Neural crest cell (in vitro differentiated cells): ENCODE measurements around the gene DENND6B. TPM values are rescaled to one million over a fixed set of nuclear protein-coding genes. Genes with fewer than 3 reads are reported as not detected.
A peak's percentile ranks its signal among the peaks of the same experiment; 100 is the strongest.

Source experiments
- DNase-seq: peaks from one replicate; pipeline ENCODE4 v3.0.0; 2021; ENCODE audit warnings: low read depth, mixed read lengths, low spot score
- H3K27ac Mint-ChIP-seq: one replicate; pipeline ENCODE4 v1.8.0; 2021; ENCODE audit warnings: mild to moderate bottlenecking, mixed read lengths; ENCODE audit not compliant: unreplicated experiment
- H3K27me3 Mint-ChIP-seq: 2 replicates; pipeline ENCODE4 v1.8.0; 2021; ENCODE audit warnings: low read depth, mild to moderate bottlenecking, mixed read lengths
- H3K36me3 Mint-ChIP-seq: 2 replicates; pipeline ENCODE4 v1.8.0; 2021; ENCODE audit warnings: low read depth, mild to moderate bottlenecking, mixed read lengths
- H3K4me1 Mint-ChIP-seq: 2 replicates; pipeline ENCODE4 v1.8.0; 2021; ENCODE audit warnings: mixed read lengths
- H3K4me3 Mint-ChIP-seq: one replicate; pipeline ENCODE4 v1.8.0; 2021; ENCODE audit warnings: mild to moderate bottlenecking, mixed read lengths
- H3K9me3 Mint-ChIP-seq: 2 replicates; pipeline ENCODE4 v1.8.0; 2021; ENCODE audit warnings: mixed read lengths
- total RNA-seq: library from RNA; stranded (reverse); gene quantifications from 2 replicates; pipeline ENCODE4 v1.2.1, GENCODE V29; 2021
- TF ChIP-seq, protein P1 (sequence below): fragments of 200-600 bp; sonication (generic); conservative IDR thresholded peaks from 2 replicates; pipeline ENCODE4 v1.5.0; 2021; ENCODE audit warnings: antibody characterized with exemption, mild to moderate bottlenecking

The DENND6B gene
- total RNA-seq, 1 donor from 2014 or later, result 22.0 TPM

DNA sequence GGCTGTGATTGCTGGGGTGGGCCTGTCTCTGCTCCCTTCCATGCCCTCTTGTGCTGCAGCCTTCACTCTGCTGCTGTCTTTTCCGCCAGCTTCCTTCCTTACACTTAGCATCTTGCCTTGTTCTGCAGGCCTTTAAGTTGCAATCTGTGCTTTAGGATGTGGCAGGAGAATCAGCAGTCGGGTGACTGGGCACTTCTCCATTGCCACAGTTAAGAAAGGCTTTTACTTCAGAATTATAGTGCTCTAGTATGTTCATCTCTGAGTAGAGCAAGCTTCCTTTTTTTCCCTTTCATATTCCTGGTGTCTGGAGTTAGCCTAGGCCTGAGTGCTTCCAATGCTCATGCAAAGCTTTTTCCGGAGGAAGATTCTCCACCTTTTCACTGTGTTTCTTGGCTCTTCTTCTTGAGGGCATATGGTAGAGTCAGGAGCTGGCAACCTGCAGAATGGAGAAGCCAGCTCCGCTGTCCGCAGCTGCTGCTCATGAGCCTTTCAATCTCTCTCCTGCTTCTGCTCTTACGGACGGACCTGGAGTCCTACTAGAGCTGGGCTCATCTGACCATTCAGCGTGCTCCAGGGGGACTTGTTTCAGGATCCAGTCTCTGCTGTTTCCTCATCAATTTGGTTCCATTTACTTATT, 36.5 kb upstream of the DENND6B start:
- H3K27me3 Mint-ChIP-seq, result no peaks in the 10 kb centered on the region
- H3K9me3 Mint-ChIP-seq, result peaks cover 3% of the 10 kb centered on the region
- H3K36me3 Mint-ChIP-seq, result peaks cover 13% of the 10 kb centered on the region
- H3K4me1 Mint-ChIP-seq, result peaks cover 19% of the 10 kb centered on the region
- H3K27ac Mint-ChIP-seq, result no peak overlapping the region
- TF ChIP-seq, protein P1, sequence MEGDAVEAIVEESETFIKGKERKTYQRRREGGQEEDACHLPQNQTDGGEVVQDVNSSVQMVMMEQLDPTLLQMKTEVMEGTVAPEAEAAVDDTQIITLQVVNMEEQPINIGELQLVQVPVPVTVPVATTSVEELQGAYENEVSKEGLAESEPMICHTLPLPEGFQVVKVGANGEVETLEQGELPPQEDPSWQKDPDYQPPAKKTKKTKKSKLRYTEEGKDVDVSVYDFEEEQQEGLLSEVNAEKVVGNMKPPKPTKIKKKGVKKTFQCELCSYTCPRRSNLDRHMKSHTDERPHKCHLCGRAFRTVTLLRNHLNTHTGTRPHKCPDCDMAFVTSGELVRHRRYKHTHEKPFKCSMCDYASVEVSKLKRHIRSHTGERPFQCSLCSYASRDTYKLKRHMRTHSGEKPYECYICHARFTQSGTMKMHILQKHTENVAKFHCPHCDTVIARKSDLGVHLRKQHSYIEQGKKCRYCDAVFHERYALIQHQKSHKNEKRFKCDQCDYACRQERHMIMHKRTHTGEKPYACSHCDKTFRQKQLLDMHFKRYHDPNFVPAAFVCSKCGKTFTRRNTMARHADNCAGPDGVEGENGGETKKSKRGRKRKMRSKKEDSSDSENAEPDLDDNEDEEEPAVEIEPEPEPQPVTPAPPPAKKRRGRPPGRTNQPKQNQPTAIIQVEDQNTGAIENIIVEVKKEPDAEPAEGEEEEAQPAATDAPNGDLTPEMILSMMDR, result no peak
- DNase-seq, result no peak
- no peak overlapping the region for H3K4me3 Mint-ChIP-seq

DNA sequence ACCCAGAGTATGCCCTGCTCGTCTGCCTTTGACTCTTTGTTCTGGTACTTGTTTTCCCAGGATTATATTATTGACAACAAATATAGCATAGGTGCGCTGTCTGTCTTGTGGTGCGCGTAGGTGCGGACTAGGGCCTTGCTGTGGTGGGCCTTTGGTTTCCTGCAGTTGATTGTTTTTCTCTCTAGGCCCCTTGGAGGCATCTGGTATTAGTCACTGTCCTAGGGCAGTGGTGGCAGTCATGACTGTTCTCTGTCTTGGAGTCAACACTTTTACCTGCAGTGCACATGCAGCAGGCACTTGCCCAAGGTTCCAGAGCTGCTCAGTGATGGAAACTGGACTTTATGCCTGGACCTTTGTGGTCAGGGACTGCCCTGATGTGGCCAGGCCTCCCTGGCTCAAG, 34.9 kb upstream of the DENND6B start:
- peaks cover 3% of the 10 kb centered on the region for H3K9me3 Mint-ChIP-seq
- no peaks in the 10 kb centered on the region for H3K27me3 Mint-ChIP-seq
- DNase-seq, result no peak
- no peak overlapping the region for H3K27ac Mint-ChIP-seq
- peaks cover 19% of the 10 kb centered on the region for H3K4me1 Mint-ChIP-seq
- no peak overlapping the region for H3K4me3 Mint-ChIP-seq
- TF ChIP-seq, protein P1, result no peak
- peaks cover 9% of the 10 kb centered on the region for H3K36me3 Mint-ChIP-seq

DNA sequence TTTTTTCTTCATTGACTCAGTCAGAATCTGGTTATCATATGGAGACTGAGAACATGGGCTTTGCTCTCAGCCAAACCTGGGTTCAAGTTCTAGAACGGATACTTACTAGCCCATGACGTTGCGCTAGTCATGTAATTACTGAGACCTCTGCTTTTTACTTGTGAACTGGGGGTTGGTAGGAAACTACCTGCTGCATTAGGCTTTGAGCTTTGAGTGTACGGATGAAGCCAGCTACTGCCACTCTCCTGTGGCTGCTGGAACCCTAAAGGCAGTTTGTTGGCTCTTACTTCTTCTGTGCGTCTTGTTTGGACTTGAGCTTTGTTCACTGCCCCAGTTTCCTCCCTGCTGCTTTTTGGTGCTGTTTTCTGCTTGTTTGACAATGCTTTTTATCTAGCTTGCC, 34.4 kb upstream of the DENND6B start:
- DNase-seq, result no peak
- TF ChIP-seq, protein P1, result no peak
- H3K4me3 Mint-ChIP-seq, result no peak overlapping the region
- peaks cover 19% of the 10 kb centered on the region for H3K4me1 Mint-ChIP-seq
- H3K36me3 Mint-ChIP-seq, result peaks cover 9% of the 10 kb centered on the region
- H3K27me3 Mint-ChIP-seq, result no peaks in the 10 kb centered on the region
- peaks cover 3% of the 10 kb centered on the region for H3K9me3 Mint-ChIP-seq
- H3K27ac Mint-ChIP-seq, result no peak overlapping the region

DNA sequence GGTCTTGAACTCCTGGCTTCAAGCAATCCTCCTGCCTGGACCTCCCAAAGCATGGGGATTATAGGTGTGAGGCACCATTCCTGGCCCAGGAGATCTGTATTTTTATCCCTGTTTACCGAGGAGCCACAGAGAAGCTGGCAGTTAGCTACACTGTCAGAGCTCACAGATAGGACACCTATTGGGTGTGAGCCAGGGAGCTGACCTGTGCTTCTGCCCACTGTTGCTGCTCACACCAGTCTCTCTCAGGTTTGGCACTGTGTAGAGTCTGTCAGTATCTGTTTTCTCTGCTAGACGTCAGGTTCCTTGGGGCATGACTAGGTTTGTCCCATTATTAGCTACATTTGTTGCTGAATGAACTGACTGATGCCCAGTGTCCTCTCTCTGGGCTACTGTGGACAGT, 33.8 kb upstream of the DENND6B start:
- peak overlapping the region; percentile 35 for H3K27ac Mint-ChIP-seq
- H3K4me3 Mint-ChIP-seq, result no peak overlapping the region
- no peak for DNase-seq
- peaks cover 3% of the 10 kb centered on the region for H3K9me3 Mint-ChIP-seq
- H3K36me3 Mint-ChIP-seq, result peaks cover 6% of the 10 kb centered on the region
- H3K27me3 Mint-ChIP-seq, result no peaks in the 10 kb centered on the region
- H3K4me1 Mint-ChIP-seq, result peaks cover 15% of the 10 kb centered on the region
- TF ChIP-seq, protein P1, result no peak

DNA sequence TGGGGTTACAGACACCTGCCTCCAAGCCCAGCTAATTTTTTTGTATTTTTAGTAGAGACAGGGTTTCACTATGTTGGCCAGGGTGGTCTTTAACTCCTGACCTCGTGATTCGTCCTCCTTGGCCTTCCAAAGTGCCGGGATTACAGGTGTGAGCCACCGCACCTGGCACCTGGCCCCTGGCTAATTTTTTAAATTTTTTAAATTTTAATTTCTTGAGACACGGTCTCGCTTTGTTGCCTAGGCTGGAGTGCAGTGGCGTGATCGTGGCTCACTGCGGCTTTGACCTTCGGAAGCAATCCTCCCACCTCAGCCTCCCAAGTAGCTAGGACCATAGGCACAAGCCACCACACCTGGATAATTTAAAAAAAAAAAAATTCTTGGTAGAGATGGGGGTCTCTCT, 30.9 kb upstream of the DENND6B start:
- no peak overlapping the region for H3K4me3 Mint-ChIP-seq

More for the DNA sequence above, 30.9 kb upstream of the DENND6B start:
- TF ChIP-seq, protein P1, result no peak
- Mint-ChIP-seq H3K4me1 (peaks cover 9% of the 10 kb centered on the region), H3K27ac (no peak overlapping the region), H3K9me3 (no peaks in the 10 kb centered on the region), H3K27me3 (no peaks in the 10 kb centered on the region), H3K36me3 (peaks cover 2% of the 10 kb centered on the region)
- DNase-seq, result no peak
